Kidney (tissue), 14 donors: ENCODE results near the gene CCDC28B. TPM values are rescaled to one million over a fixed set of nuclear protein-coding genes. Genes with fewer than 3 reads are reported as not detected.
A peak's percentile ranks its signal among the peaks of the same experiment; 100 is the strongest.

ENCODE experiments used
- DNase-seq, 5 donors: peaks; one replicate each; pipeline ENCODE4 v3.0.0-alpha.2; 2013 to 2020
- FAIRE-seq: peaks from 2 replicates; lab custom pipeline; 2012; peaks lifted over from hg19 to GRCh38; lab: Jason Lieb, UNC
- H3K27ac ChIP-seq, 2 donors: one replicate each; pipeline ENCODE4 v1.7.0; 2013; ENCODE audit warnings: low read depth in 2 of 2, low read length in 2 of 2, inconsistent platforms in 1 of 2
- H3K27me3 ChIP-seq: one replicate; pipeline ENCODE4 v1.7.1; 2013; ENCODE audit warnings: low read length, inconsistent platforms; ENCODE audit not compliant: control insufficient read depth, insufficient read depth
- H3K36me3 ChIP-seq, 3 donors: one replicate each; pipeline versions ENCODE4 v1.7.0 to v1.7.1; 2013; ENCODE audit warnings: low read length in 3 of 3, control low read depth in 1 of 3, inconsistent platforms in 1 of 3; ENCODE audit not compliant: insufficient read depth in 3 of 3, control insufficient read depth in 2 of 3
- H3K4me1 ChIP-seq, 3 donors: one replicate each; pipeline versions ENCODE4 v1.7.0 to v1.7.1; 2013; ENCODE audit warnings: low read length in 3 of 3, inconsistent platforms in 1 of 3, low read depth in 1 of 3; ENCODE audit not compliant: control insufficient read depth in 2 of 3, insufficient read depth in 2 of 3
- H3K4me3 ChIP-seq, 3 donors: one replicate each; pipeline versions ENCODE4 v1.7.0 to v1.8.1; 2013; ENCODE audit warnings: low read length in 3 of 3, control low read depth in 1 of 3, inconsistent platforms in 1 of 3
- H3K9ac ChIP-seq, 3 donors: one replicate each; pipeline versions ENCODE4 v1.7.0 to v1.7.1; 2013; ENCODE audit warnings: low read length in 3 of 3, control low read depth in 1 of 3, inconsistent platforms in 1 of 3
- H3K9me3 ChIP-seq, 3 donors: one replicate each; pipeline versions ENCODE4 v1.7.0 to v1.7.1; 2013; ENCODE audit warnings: low read length in 3 of 3, control low read depth in 1 of 3, inconsistent platforms in 1 of 3; ENCODE audit not compliant: control insufficient read depth in 2 of 3, insufficient read depth in 1 of 3
- intact Hi-C: fragments of 100-400 bp; cut with DNase I; formaldehyde crosslinking; loops from one replicate; pipeline ENCODE4 v1.11.1; 2022
- polyA plus RNA-seq: library from polyadenylated mRNA; stranded (reverse); fragments of 350-450 nt; fragmentation: Illumina TruSeq; extraction: RNeasy Lipid Tissue Mini Kit (QIAGEN cat#74804); gene quantifications from one replicate; pipeline ENCODE4 v1.2.3, GENCODE V29; 2014; ENCODE audit warnings: low read depth, low replicate concordance; ENCODE audit not compliant: insufficient read depth
- total RNA-seq: library from RNA; stranded (reverse); fragmentation: NEBNext Ultra II Directional; extraction: Animal tissue kit (Norgen Biotek cat#: 25700); gene quantifications from one replicate; pipeline ENCODE4 v1.2.1, GENCODE V29; 2021
- TF ChIP-seq, protein P1 (sequence below): IDR thresholded peaks from 3 replicates; pipeline ENCODE4 v1.5.1; 2012; ENCODE audit warnings: mild to moderate bottlenecking, moderate library complexity, borderline replicate concordance; ENCODE audit not compliant: insufficient read depth; ENCODE audit errors: extremely low read depth
- donor health status: control.
- donor health status: control.
- donor health status: control.
- donor health status: control.
- donor health status: control.
- donor health status: DM: yes; HTN: yes; CAD: no.
- donor health status: Normal renal cell carcinoma (clear cell type).

Gene CCDC28B
- total and polyA plus RNA-seq, 2 donors from 2014 or later: 4.0 to 25.4 TPM

- Histone ChIP-seq H3K9ac (peak overlapping the region in 1 of 3 donors; percentile 69), H3K27ac (peak overlapping the region; percentile 86 to 89), H3K36me3 (no peaks in the 10 kb centered on the region), H3K4me3 (peak overlapping the region in 2 of 3 donors; percentile 12 to 44), H3K4me1 (peaks cover 0 to 23% (median 9%) of the 10 kb centered on the region in 3 donors), H3K9me3 (no peaks in the 10 kb centered on the region), H3K27me3 (no peaks in the 10 kb centered on the region)
- DNase-seq (peak in 1 of 5 donors; percentile 83), FAIRE-seq (no peak)
- TF ChIP-seq, protein P1, sequence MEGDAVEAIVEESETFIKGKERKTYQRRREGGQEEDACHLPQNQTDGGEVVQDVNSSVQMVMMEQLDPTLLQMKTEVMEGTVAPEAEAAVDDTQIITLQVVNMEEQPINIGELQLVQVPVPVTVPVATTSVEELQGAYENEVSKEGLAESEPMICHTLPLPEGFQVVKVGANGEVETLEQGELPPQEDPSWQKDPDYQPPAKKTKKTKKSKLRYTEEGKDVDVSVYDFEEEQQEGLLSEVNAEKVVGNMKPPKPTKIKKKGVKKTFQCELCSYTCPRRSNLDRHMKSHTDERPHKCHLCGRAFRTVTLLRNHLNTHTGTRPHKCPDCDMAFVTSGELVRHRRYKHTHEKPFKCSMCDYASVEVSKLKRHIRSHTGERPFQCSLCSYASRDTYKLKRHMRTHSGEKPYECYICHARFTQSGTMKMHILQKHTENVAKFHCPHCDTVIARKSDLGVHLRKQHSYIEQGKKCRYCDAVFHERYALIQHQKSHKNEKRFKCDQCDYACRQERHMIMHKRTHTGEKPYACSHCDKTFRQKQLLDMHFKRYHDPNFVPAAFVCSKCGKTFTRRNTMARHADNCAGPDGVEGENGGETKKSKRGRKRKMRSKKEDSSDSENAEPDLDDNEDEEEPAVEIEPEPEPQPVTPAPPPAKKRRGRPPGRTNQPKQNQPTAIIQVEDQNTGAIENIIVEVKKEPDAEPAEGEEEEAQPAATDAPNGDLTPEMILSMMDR: no peak
- intact Hi-C loops: no loop called here
These were observed 47.1 kb downstream of the CCDC28B start for GRCh38 chr1:32247452-32247851.

DNA sequence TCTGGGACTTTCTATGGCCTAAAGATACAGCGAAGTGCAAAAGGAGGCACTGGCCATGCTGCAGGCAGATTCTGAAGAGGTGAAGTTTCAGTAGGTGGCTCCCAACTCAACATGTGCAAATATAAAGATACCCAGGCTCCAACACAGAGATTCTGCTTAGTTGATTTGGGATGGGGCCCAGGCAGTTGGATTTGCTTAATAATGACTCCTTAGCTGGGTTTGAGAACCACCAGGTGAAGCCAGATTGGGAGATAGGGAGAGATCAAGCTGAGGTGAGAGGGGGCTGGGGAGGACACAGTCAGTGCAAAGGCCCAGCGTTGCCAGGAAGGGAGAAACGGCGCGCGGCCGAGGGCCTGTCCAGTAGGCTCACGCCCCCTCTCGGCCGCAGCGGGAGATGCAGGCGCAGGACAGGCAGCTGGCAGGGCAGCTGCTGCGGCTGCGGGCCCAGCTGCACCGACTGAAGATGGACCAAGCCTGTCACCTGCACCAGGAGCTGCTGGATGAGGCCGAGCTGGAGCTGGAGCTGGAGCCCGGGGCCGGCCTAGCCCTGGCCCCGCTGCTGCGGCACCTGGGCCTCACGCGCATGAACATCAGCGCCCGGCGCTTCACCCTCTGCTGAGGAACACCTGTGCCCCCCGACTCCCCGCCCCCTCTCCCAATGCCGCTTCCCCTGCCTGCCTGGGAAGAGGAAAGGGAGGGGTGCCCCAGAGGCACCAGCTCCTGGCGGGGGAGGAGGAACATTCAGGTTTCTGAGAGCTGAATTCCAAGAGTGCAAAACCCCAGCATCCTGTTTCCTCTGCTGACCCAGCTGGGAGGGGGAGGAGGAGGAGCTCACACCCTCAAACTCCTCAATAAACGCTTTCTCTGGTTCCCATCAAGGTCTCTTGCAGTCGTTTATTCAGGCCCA lies 47.8 kb downstream of the CCDC28B start:
- intact Hi-C loops: no loop called here
- TF ChIP-seq, protein P1: peak; percentile 80
- FAIRE-seq (no peak), DNase-seq (peak; percentile 89 to 94 (median 90))
- Histone ChIP-seq H3K9ac (peak overlapping the region in 1 of 3 donors; percentile 69), H3K9me3 (no peaks in the 10 kb centered on the region), H3K4me3 (peak overlapping the region in 1 of 3 donors; percentile 44), H3K27ac (peak overlapping the region; percentile 86 to 89), H3K4me1 (peaks cover 0 to 26% (median 9%) of the 10 kb centered on the region in 3 donors), H3K27me3 (no peaks in the 10 kb centered on the region), H3K36me3 (no peaks in the 10 kb centered on the region)

GRCh38 chr1:32249831-32250525 lies 49.6 kb downstream of the CCDC28B start:
- peak overlapping the region; percentile 50 to 71 for H3K27ac ChIP-seq
- H3K27me3 ChIP-seq: no peaks in the 10 kb centered on the region
- DNase-seq (peak; percentile 68 to 85 (median 80)), FAIRE-seq (no peak)
- no peaks in the 10 kb centered on the region for H3K9me3 ChIP-seq
- H3K9ac ChIP-seq: peak overlapping the region in 1 of 3 donors; percentile 40
- TF ChIP-seq, protein P1: no peak
- H3K4me3 ChIP-seq: no peak overlapping the region
- intact Hi-C loops: no loop called here
- H3K36me3 ChIP-seq: no peaks in the 10 kb centered on the region
- H3K4me1 ChIP-seq: peaks cover 0 to 29% (median 9%) of the 10 kb centered on the region in 3 donors
